Loucy (cell line): ENCODE data around the gene RNF26.

Experiments
- H2AFZ ChIP-seq: fragments of 200-600 bp; sonication (generic); 2 replicates; pipeline ENCODE4 v1.6.0; 2016; ENCODE audit warnings: antibody characterized with exemption, mild to moderate bottlenecking, low read length, moderate library complexity
- H3F3A ChIP-seq: fragments of 200-600 bp; 2 replicates; pipeline ENCODE4 v1.6.0; 2016; ENCODE audit warnings: antibody characterized with exemption, low read depth, mild to moderate bottlenecking
- H3K27me3 ChIP-seq: fragments of 200-600 bp; sonication (generic); 2 replicates; pipeline ENCODE4 v1.6.1; 2014; ENCODE audit warnings: low read length, mild to moderate bottlenecking; ENCODE audit not compliant: insufficient read depth, poor library complexity, severe bottlenecking
- H3K36me3 ChIP-seq: fragments of 200-600 bp; sonication (generic); 2 replicates; pipeline ENCODE4 v1.6.1; 2016; ENCODE audit warnings: low read length; ENCODE audit not compliant: insufficient read depth
- H3K4me1 ChIP-seq: fragments of 200-600 bp; sonication (generic); 2 replicates; pipeline ENCODE4 v1.5.1; 2014; ENCODE audit warnings: low read length, mild to moderate bottlenecking; ENCODE audit not compliant: insufficient read depth, poor library complexity, severe bottlenecking
- H3K4me2 ChIP-seq: fragments of 200-600 bp; sonication (generic); 2 replicates; pipeline ENCODE4 v1.6.0; 2014; ENCODE audit warnings: antibody characterized with exemption, low read length, low read depth, mild to moderate bottlenecking; ENCODE audit not compliant: poor library complexity, severe bottlenecking
- H3K4me3 ChIP-seq: fragments of 200-600 bp; sonication (generic); 2 replicates; pipeline ENCODE4 v1.5.1; 2014; ENCODE audit warnings: low read length, mild to moderate bottlenecking, mixed read lengths; ENCODE audit not compliant: poor library complexity, severe bottlenecking
- H3K79me2 ChIP-seq: fragments of 200-600 bp; sonication (generic); 2 replicates; pipeline ENCODE4 v1.6.1; 2014; ENCODE audit warnings: low read length; ENCODE audit not compliant: insufficient read depth
- H3K9ac ChIP-seq: fragments of 200-600 bp; sonication (generic); 2 replicates; pipeline ENCODE4 v1.6.0; 2014; ENCODE audit warnings: mild to moderate bottlenecking, low read depth, low read length, moderate library complexity; ENCODE audit not compliant: poor library complexity, severe bottlenecking
- H3K9me2 ChIP-seq: fragments of 200-600 bp; sonication (generic); replicated peaks from 2 replicates; pipeline ENCODE4 v1.6.1; 2016; ENCODE audit warnings: low read depth, low read length, mixed read lengths
- H3K9me3 ChIP-seq: fragments of 200-600 bp; sonication (generic); 2 replicates; pipeline ENCODE4 v1.6.1; 2014; ENCODE audit warnings: mild to moderate bottlenecking, antibody characterized with exemption, low read length, low read depth; ENCODE audit not compliant: insufficient read depth
- H4K20me1 ChIP-seq: fragments of 200-600 bp; sonication (generic); 2 replicates; pipeline ENCODE4 v1.6.0; 2014; ENCODE audit warnings: antibody characterized with exemption, low read length, mild to moderate bottlenecking; ENCODE audit not compliant: insufficient read depth, poor library complexity, severe bottlenecking
- EZH2phosphoT487 ChIP-seq: fragments of 200-600 bp; IDR thresholded peaks from 2 replicates; pipeline ENCODE4 v1.6.1; 2018; ENCODE audit warnings: antibody characterized with exemption, mild to moderate bottlenecking, moderate library complexity, borderline replicate concordance
- TF ChIP-seq, protein P1 (sequence below): fragments of 200-600 bp; sonication (generic); conservative IDR thresholded peaks from 2 replicates; pipeline ENCODE4 v1.5.1; 2014; ENCODE audit warnings: mild to moderate bottlenecking, antibody characterized with exemption, low read length

RNF26 gene

GRCh38 chr11:119290894-119291497, 43.3 kb upstream of the RNF26 start:
- H3K27me3 ChIP-seq: no peaks in the 10 kb centered on the region
- no peaks in the 10 kb centered on the region for H3K79me2 ChIP-seq
- no peaks in the 10 kb centered on the region for H4K20me1 ChIP-seq
- peaks cover 4% of the 10 kb centered on the region; the same call in 1 of the 2 replicates for H3K9me3 ChIP-seq
- peaks cover 56% of the 10 kb centered on the region; the same call in 1 of the 2 replicates for H3K36me3 ChIP-seq
- TF ChIP-seq, protein P1, sequence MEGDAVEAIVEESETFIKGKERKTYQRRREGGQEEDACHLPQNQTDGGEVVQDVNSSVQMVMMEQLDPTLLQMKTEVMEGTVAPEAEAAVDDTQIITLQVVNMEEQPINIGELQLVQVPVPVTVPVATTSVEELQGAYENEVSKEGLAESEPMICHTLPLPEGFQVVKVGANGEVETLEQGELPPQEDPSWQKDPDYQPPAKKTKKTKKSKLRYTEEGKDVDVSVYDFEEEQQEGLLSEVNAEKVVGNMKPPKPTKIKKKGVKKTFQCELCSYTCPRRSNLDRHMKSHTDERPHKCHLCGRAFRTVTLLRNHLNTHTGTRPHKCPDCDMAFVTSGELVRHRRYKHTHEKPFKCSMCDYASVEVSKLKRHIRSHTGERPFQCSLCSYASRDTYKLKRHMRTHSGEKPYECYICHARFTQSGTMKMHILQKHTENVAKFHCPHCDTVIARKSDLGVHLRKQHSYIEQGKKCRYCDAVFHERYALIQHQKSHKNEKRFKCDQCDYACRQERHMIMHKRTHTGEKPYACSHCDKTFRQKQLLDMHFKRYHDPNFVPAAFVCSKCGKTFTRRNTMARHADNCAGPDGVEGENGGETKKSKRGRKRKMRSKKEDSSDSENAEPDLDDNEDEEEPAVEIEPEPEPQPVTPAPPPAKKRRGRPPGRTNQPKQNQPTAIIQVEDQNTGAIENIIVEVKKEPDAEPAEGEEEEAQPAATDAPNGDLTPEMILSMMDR: no peak
- no peak for TF ChIP-seq EZH2phosphoT487
- H3K4me3 ChIP-seq: no peak overlapping the region
- H3K9ac ChIP-seq: no peak overlapping the region
- no peaks in the 10 kb centered on the region for H3K9me2 ChIP-seq
- no peak overlapping the region for H2AFZ ChIP-seq
- no peaks in the 10 kb centered on the region for H3F3A ChIP-seq
- H3K4me1 ChIP-seq: no peaks in the 10 kb centered on the region
- no peak overlapping the region for H3K4me2 ChIP-seq

DNA sequence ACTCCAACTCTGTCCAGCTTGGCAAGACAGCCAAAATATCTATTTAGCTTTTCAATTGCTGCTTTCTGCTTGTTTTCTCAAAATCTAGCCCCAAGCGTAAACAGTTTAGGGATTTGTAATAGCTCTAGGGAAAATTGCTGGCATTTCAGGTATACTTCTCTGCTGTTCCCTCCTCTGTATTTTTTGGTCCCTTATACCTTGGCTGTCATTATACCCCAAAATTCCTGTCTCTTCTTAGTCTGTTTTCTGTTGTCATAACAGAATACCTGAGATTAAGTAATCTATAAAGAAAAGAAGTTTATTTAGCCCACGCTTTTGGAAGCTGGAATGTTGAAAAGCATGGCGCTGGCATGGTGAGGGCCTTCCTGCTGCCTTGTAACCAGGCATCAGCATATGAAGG, 40.9 kb upstream of the RNF26 start:
- H3K4me2 ChIP-seq: no peak overlapping the region
- no peaks in the 10 kb centered on the region for H3K9me2 ChIP-seq
- H3K4me1 ChIP-seq: no peaks in the 10 kb centered on the region
- no peaks in the 10 kb centered on the region for H3F3A ChIP-seq
- H3K9ac ChIP-seq: no peak overlapping the region
- peaks cover 4% of the 10 kb centered on the region; the same call in 1 of the 2 replicates for H3K9me3 ChIP-seq
- no peaks in the 10 kb centered on the region for H4K20me1 ChIP-seq
- no peak for TF ChIP-seq EZH2phosphoT487
- TF ChIP-seq, protein P1: no peak
- H3K36me3 ChIP-seq: peaks cover 52% of the 10 kb centered on the region
- H2AFZ ChIP-seq: no peak overlapping the region
- no peak overlapping the region for H3K4me3 ChIP-seq
- H3K79me2 ChIP-seq: no peaks in the 10 kb centered on the region
- H3K27me3 ChIP-seq: no peaks in the 10 kb centered on the region

GRCh38 chr11:119295178-119295577, 39.1 kb upstream of the RNF26 start:
- no peaks in the 10 kb centered on the region for H3F3A ChIP-seq
- no peaks in the 10 kb centered on the region for H3K4me1 ChIP-seq
- no peak overlapping the region for H3K4me2 ChIP-seq
- no peak overlapping the region for H3K9ac ChIP-seq
- TF ChIP-seq, protein P1: no peak
- TF ChIP-seq EZH2phosphoT487: no peak
- H4K20me1 ChIP-seq: no peaks in the 10 kb centered on the region
- H3K4me3 ChIP-seq: no peak overlapping the region
- no peaks in the 10 kb centered on the region for H3K79me2 ChIP-seq
- H3K9me3 ChIP-seq: peaks cover 4% of the 10 kb centered on the region; the same call in 1 of the 2 replicates
- H3K27me3 ChIP-seq: no peaks in the 10 kb centered on the region
- H3K9me2 ChIP-seq: no peaks in the 10 kb centered on the region
- H3K36me3 ChIP-seq: peaks cover 63% of the 10 kb centered on the region
- no peak overlapping the region for H2AFZ ChIP-seq
